NCI-H2196 treated with DMSO at 0.1 percent for 48 hours (cell line): ENCODE measurements around the gene ATXN3L.
A peak's percentile ranks its signal among the peaks of the same experiment; 100 is the strongest.

Experiments
- DNase-seq: peaks from one replicate; lab custom pipeline; 2025; ENCODE audit not compliant: unreplicated experiment; lab: John Stamatoyannopoulos, UW

The ATXN3L gene

GRCh38 chrX:13319953-13320352 lies at the start of gene ATXN3L:
TSS of gene ATXN3L (minus strand) at chrX:13320053. CDS start at chrX:13319934, 119 bp downstream.
- no peak for DNase-seq

GRCh38 chrX:13369256-13370030 lies 49.6 kb upstream of the ATXN3L start:
- DNase-seq = no peak

- no peak for DNase-seq
These were observed 48.1 kb upstream of the ATXN3L start for GRCh38 chrX:13367950-13368349.

- DNase-seq = no peak
These were observed 46.8 kb upstream of the ATXN3L start for GRCh38 chrX:13366698-13367097.

GRCh38 chrX:13365161-13365560 lies 45.3 kb upstream of the ATXN3L start:
- DNase-seq = no peak

- no peak for DNase-seq
These were observed 44.5 kb upstream of the ATXN3L start for GRCh38 chrX:13364230-13364857.

- peak; percentile 57 for DNase-seq
These were observed 40.3 kb upstream of the ATXN3L start for GRCh38 chrX:13360146-13360545.

- no peak for DNase-seq
These were observed 38.1 kb upstream of the ATXN3L start for GRCh38 chrX:13357925-13358324.

GRCh38 chrX:13346646-13347045 lies 26.8 kb upstream of the ATXN3L start:
- no peak for DNase-seq

- DNase-seq = no peak
These were observed 25.6 kb upstream of the ATXN3L start for GRCh38 chrX:13345438-13345837.

- DNase-seq = no peak
These were observed 25.2 kb upstream of the ATXN3L start for GRCh38 chrX:13345037-13345436.

GRCh38 chrX:13341491-13342101 lies 21.7 kb upstream of the ATXN3L start:
- DNase-seq = no peak

GRCh38 chrX:13340182-13340791 lies 20.4 kb upstream of the ATXN3L start:
- no peak for DNase-seq

GRCh38 chrX:13339607-13340006 lies 19.8 kb upstream of the ATXN3L start:
- DNase-seq = no peak

GRCh38 chrX:13338996-13339515 lies 19.2 kb upstream of the ATXN3L start:
- no peak for DNase-seq

- no peak for DNase-seq
These were observed 14.6 kb upstream of the ATXN3L start for GRCh38 chrX:13334491-13334890.

GRCh38 chrX:13330446-13330845 lies 10.6 kb upstream of the ATXN3L start:
- DNase-seq = no peak

GRCh38 chrX:13327666-13328065 lies 7.8 kb upstream of the ATXN3L start:
- no peak for DNase-seq

- DNase-seq = no peak
These were observed 3.4 kb upstream of the ATXN3L start for GRCh38 chrX:13323241-13323640.

- DNase-seq = no peak
These were observed 2.5 kb downstream of the ATXN3L start for GRCh38 chrX:13317366-13317765.

- no peak for DNase-seq
These were observed 8.3 kb downstream of the ATXN3L start for GRCh38 chrX:13311560-13311959.

- DNase-seq = no peak
These were observed 10.2 kb downstream of the ATXN3L start for GRCh38 chrX:13309631-13310030.
